GM21447 (cell line): ENCODE measurements around the gene PSORS1C1.

ENCODE experiments used
- ATAC-seq: cut with Tn5 transposase; IDR thresholded peaks from one replicate; pipeline ENCODE4 v1.9.1; 2021; ENCODE audit not compliant: unreplicated experiment

The PSORS1C1 gene

DNA sequence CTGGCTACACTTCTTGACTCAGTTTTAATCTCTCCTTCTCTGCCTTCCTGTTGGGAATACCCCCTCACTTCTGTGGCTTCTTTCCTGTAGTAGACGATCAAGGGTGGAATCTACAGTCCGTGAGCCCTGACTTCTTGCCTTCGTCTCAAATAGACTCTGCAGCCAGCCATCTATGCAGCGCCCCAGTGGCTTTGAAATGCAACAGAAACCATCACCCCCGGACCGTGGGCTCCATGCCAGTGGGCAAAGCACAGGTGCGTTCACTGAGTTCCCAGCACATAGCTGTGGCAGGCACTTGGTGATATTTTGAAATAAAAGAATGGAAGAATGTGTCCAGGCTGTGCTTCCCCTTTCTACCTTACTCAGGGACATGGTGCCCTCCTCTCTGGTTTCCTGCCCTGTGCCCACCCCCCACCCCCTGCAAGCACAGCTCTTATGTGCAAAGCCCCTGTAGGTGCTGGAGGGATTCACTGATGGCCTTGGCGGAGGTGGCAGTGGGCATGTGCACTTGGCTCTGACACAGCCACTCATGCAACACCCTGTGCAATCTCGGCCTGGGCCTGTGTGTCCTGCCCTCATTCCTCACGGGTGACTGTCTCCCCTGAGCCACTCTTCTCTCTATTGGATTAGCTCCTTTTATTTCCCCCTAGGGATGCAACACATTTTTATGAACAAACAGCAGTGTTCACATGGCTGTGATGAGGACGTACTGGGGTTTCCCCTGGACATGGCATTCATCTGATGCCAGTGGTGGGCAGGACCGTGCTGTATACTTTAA lies 11.2 kb downstream of the PSORS1C1 start:
- ATAC-seq, result no peak

DNA sequence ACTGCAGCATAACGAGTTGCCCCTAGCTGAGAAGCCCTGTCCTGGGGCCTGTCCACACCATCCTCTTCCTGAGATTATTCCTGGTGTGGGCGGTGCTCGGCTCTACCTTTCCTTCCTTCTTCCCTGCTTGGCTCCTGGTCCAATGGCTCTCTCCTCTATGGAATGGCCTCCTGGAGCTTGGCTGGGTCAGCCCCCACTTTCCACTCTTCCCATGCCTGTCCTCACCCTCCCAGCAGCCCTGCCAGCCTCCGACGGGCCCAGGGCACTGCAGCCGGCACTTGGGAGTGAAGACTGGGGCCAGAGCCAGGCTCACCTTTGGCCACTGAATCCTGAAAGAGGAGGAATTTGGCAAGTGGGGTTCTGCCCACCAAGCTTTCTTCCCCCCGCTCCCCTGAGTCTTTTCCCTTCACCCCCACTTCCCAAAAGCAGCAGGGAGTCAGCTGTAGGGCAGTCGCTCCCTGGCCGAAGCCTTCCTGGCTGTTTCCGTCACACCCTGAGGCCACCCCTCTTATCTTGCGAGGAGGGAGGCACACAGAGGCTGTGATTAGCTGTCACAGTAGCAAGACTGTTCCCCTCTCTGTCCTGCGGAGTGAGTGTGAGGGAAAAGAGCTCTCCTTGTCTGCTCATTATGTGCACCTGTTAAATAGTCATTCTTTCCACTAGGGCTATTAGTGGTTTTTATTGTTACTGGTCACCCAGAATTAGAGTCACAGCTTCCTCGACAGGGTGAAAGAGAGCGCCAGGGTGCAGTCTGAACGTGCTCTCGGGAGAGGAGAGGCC lies 12.0 kb downstream of the PSORS1C1 start:
- ATAC-seq, result no peak

DNA sequence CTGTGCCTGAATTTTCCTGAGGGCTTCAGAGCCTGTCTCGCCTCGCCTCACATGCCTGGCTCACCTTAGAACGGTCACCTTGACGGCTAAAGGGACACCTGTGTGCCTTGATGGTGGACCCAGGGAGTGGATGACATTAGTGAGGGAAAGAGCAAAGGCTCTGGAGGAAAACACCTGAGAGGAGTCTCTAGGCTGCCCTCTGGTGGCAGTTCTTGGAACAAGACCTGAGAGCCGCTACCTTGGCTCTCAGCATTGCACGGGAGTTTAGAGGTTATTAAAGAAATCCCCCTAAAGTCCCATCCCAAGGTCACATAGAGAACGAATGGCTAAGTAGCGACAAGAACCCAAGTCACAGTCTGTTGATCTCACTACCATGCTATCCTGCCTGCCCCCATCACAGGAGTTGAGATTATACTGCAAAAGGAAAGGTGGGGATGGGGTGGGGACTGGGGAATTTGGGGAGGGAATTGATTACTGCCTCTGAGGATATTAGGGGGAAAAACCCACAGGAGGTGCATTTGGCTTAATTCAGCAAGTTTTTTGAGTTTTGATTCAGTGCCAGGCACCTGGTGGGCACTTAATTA lies 13.6 kb downstream of the PSORS1C1 start:
- ATAC-seq, result no peak

DNA sequence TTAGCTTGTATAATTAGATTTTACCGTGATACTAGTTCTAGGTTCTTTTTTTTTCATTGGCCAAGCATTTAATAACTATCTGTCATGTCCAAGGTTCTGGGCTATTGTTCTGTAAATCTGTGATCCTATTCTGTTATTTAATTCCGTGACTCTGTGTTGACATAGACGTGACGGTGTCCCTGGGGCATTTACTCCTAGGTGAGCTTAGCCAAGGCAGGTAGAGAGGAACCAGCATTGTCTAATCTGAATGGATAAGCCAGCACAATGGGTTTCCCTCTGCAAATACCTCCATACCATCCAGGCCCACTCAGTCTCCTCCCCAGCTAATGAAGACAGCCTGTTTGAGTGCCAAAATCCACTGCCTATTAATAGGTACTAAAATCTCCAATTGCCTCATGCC lies 14.5 kb downstream of the PSORS1C1 start:
- ATAC-seq, result no peak

DNA sequence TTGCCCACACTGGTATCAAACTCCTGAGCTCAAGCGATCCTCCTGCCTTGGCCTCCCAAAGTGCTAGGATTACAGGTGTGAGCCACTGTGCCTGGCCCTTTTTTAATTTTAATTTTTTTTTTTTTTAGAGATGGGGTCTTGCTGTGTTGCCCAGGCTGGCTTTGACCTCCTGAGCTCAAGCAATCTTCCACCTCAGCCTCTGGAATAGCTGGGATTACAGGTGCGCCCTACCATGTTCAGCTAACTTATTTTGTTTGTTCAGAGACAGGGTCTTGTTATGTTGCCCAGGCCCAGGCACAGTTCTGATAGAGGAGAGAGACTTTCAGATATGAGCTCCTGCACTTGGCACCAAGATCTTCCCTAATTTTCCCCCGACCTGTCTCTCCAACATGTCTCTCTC lies 16.2 kb downstream of the PSORS1C1 start:
- no peak for ATAC-seq

DNA sequence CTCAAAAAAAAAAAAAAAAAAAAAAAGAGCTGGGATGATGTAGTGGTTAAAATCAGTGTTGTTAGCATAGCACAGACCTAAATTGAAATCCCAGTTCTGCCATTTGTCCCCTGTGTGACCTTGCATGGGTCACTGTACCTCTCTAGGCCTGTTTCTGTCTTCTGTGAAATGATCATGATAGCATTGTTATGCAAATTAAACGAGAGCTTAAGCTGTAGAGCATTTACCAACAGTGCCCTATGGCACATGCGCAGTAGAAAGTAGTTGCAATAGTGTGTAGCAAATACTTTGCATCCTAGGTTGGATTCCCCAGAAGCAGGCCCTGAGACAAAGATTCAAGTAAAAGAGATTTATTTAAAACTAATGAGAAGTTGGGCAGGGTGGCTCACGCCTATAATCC lies 17.0 kb downstream of the PSORS1C1 start:
- ATAC-seq, result no peak

DNA sequence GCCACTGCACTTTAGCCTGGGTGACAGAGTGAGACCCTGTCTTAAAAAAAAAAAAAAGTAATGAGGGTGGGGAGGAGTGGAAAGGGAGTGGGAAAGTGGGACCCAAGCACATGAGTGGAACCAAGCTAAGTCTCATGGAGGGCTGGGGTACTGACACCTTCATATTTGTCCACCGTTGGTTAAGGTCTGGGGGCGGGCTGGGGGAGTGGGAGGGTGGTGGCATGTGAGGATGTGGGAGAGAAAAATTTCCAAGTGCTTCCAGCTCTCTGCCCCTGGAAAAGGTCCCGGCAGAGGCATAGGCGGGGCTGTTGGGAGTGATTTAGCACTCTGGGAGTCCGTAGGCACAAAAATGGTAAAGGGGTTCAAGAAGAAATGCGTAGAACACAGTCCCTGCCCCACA lies 18.2 kb downstream of the PSORS1C1 start:
- no peak for ATAC-seq

DNA sequence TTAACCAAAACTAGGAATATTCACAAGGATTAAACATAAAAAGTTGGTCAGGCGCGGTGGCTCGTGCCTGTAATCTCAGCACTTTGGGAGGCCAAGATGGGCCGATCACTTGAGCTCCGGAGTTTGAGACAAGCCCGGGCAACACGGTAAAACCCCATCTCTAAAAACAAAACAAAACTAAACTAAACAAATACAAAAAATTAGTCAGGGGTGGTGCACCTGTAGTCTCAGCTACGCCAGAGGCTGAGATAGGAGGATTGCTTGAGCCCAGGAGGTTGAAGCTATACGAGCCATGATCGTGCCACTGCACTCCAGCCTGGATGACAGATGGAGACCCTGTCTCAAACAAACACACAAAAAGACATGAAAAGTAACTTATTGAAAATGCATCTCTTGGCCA lies 21.1 kb downstream of the PSORS1C1 start:
- no peak for ATAC-seq

DNA sequence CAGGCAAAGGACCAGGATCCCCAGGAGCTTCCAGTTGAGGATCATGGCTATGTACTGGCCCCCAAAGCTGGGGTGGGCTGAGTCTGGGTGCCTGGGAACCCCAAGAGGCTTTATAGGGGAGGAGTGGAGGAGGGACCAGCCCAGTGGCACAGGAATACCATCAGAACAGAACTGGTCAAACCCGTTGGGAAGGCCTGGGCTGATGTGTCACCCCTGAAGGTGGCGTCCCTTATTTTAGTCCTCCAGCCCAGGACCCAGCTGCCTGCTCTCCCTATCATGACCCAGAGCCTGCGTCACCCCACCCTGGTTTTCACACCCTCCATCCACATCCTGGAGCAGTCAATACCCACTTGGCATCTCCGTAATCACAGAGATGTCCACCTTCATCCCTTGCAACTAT lies 24.4 kb downstream of the PSORS1C1 start, which contains the start of gene PSORS1C2:
Gene PSORS1C2, minus strand, starts transcription at position 85 of the 400 bp plus-strand sequence. Its CDS starts 40 bp downstream, at position 45.
- ATAC-seq, result no peak

DNA sequence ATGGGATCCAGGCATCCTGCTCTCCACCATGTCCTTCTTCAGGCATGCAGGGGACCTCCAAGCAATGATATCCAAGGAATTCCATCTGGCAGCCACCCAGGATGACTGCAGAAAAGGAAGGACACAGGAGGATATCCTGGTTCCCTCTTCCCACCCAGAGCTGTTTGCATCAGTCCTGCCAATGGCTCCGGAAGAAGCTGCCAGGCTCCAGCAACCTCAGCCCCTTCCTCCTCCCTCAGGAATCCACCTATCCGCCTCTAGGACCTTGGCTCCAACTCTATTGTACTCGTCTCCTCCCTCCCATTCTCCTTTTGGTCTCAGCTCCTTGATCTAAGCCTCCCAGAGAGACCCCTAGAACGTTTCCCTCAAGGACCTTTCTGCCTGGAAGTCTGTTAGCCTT lies 25.0 kb downstream of the PSORS1C1 start:
- no peak for ATAC-seq

DNA sequence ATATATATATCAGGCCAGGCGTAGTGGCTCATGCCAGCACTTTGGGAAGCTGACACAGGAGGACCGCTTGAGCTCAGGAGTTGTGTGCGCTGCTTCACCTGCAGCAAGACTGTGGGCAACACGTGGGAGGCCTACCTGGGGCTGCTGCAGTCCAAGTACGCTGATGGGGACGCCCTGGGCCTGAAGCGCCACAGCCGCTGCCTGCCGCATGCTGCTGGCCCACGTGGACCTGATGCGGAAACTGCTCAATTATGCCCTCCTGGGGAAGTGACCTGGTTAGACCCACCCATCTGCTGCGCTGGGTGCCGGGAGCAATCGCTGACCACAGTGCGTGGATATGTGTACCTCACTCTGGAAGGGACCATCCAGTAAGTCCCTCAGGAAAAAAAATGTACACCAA lies 26.0 kb downstream of the PSORS1C1 start:
- ATAC-seq, result no peak

DNA sequence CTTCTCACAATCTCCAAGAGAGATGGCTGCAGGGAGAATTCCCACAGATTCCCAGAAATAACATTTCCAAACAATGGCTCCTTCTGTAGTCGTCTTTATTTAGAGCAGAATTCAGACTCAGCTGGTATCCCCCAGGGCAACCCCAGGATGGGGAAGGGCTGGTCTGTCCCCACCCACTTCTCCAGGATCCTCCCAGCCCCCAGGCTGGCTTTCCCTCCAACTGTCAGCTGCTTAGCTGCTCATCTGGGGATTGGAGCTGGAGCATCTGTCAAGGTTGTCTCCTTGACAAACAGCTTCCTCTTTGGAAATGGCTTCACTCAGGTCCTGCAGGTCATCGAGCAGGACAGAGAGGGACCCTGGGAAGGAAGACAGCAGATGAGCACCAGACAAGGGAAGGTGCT lies 27.8 kb downstream of the PSORS1C1 start:
- ATAC-seq, result no peak

DNA sequence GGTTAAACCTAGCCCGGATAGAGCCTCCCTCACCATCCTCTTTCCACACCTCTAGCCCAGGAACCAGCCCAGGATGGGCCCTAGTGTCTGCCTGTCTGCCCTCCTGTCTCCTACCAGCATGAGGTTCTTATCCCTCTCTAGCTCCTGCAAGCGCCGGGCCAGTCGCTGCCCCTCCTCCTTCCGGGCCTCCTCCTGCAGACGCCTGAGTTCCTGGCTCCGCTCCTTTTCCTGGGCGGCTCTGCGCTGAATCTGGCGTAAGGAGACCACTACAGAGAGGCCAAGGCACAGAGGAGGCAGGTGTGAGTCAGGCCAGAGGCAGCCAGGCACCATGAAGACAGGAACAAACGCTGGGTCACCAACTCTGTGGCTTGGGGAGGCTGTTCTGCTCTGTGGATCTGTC lies 28.5 kb downstream of the PSORS1C1 start:
- ATAC-seq, result no peak

DNA sequence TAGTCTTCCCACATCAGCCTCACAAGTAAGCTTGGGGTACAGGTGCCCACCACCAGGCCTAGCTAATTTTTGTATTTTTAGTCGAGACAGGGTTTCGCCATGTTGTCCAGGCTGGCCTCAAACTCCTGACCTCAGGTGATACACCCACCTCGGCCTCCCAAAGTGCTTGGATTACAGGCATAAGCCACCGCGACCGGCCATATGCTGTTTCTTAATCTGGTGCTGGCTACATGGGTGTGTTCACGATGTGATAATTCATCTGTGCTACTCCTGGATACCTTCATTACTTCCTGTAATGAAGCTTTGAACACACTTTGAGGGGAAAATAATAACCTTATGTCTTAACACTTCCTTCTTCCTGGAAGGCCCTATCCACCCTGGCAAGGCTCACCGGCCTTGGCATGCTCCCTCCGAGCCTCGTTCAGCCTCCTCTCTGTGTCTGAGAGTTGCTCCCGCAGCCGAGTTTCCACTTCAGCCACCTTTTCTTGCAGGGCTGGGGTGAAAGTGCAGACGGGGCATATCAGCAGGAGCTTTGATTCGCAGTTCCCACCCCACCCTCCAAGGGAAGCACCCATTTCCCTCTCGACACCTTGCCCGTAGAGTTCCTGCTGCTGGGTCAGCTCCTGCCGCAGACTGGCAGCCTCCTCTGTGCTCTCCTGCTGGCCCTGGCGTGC lies 29.8 kb downstream of the PSORS1C1 start:
- no peak for ATAC-seq

DNA sequence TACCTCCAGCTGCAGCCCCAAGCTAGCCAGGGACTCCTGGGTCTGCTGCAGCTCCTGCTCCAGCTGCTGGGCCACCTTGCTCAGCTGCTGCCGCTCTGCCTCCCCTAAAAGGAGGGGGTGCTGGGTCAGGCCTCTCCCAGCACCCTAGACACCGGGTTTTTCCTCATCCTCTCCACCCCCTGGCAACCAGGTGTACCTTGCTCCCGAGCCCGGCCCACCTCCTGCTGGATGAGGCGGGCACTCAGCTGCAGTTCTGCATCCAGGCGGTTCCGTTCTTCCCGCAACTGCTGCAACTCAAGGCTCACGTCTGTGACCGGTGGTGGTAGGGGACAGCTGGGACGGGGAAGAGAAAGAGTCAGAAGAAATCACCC lies 30.4 kb downstream of the PSORS1C1 start:
- ATAC-seq, result no peak

DNA sequence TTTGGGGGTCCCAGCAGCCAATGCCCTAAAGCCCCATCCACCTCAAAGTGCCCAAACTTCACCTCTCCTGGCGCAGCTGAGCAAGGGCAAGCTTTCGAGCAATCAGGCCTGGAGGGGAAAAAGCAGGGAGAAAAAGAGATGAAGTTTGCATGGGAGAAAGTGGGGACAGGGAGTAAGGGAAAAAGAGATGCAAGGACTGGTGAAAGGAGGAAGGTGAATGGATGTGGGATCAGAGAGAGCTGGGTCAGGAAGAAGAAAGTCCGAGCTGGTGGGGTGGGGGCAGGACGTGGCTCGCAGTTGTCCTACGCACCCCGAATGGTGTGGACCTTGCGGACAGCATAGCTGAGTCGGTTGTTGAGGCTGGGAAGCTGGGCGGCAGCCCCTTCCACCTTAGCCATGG lies 30.8 kb downstream of the PSORS1C1 start:
- ATAC-seq, result no peak

DNA sequence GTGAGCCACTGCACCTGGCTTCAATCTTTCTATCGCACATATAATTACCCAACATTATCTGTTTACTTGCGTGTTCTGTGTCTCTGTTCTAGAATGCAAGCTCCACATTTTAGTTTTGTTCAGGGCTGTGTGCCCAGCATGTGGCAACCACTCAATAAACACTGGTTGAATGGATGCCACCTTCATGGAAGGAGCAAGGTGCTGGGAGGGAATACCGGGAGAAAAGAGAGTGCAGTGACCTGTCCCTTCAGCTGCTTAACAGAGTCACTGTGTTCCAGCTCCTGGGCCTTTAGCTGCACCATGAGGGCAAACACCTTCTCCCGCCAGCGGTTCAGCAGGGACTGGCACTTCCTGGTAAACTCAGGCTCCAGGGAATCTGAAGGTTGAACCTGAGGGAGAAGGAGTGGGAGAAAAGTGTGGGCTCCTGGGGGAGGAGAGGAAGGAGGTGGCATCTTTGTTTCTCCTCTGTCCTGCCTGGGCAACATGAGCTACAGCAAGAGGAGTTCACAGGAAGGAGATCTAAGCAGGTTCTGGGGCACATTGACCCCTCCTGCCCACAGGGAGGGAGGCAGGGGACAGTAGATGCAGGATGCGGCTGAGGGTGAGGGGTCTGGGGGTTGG lies 35.3 kb downstream of the PSORS1C1 start:
- no peak for ATAC-seq

DNA sequence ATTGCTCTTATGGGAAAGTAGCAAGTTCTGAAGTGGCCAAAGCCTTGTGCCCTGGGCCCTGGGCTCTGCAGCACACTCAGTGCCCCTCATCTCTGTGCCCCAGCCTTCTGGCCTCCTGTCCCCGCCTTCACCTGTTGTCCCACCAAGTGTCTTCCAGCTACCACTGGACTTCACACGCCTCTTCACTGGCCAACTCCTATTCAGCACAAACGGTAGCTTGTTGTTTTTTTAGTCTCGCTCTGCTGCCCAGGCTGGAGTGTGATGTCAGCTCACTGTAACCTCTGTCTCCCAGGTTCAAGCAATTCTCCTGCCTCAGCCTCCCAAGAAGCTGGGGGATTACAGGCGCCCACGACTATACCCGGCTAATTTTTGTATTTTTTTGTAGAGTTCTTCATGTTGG lies 38.2 kb downstream of the PSORS1C1 start:
- no peak for ATAC-seq

DNA sequence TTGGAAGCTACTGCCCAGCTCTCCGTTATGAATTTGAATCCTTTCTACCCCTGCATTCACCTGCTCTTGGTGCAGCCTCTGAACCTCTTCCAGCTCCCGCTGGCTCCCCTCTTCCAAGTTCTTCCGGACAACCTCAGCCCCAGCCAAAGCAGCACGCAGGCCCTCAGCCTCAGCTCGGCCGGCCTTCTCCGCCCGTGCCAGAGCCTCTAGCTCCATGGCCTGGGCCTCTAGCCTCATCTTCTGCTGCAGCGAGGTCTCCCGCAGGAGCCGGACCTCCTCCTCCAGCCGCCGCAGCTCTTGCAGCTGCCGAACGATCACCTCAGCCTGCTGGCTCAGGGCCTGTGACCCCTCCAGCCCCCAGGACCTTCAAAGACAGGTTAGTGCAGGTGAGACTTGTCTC lies 39.8 kb downstream of the PSORS1C1 start:
- no peak for ATAC-seq

DNA sequence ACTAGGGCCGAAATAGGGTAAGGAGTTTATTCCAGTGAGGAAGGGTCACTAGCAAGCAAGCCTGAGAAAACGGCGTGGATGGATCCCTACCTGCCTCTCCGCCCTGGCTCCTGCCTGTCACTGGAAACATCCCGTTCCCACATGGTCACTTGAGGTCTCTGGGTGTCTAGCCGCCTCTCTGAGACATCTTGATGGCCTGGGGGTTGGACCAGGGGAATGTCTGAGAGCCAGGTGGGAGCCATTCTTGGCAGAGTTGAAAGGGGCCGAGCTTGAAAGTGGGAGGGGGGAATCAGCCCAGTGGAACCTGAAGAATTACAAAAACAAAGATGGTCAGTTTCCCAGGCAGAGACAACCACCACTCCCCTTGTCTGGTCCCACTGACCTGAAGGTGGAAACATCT lies 42.0 kb downstream of the PSORS1C1 start:
- ATAC-seq, result no peak

DNA sequence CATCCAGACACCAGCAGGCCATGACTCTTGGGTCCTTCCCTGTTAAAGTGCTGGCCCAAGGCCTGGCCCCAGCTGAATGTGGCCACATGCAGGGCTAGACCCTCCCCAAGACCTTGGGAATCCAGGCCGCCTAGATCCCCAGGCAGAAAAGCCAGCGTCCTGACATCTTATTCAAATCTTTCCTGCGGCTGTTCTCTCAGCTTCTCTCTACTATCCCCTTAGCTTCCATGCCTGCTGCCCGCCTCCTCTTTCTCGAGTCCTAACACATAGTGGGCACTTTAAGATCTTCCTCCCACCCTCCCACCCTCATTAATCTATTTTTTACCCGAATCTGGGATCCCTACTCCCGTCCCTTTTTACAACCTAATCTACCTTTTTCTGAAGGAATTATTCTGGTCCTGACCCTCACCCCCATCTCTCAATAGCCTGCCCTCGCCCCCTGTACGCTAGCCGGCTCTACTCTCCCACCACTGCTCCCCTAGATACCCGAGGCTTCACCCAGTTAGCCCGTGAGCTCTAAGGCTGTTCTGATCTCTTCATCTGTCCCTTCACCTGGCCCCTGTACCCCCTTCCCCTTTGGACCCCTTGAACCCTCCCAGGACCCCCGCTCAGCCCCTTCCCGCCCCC lies 43.0 kb downstream of the PSORS1C1 start, which contains the start of gene CCHCR1:
Gene CCHCR1, minus strand, starts transcription at position 290 of the 627 bp plus-strand sequence. Its CDS starts 202 bp downstream, at position 88.
- ATAC-seq, result peak; percentile 5
